ENCODE results near the gene SMIM22. TPM values are rescaled to one million over a fixed set of nuclear protein-coding genes. Genes with fewer than 3 reads are reported as not detected.

Gene SMIM22
- total RNA-seq, 1 donor from 2014 or later: not detected

DNA sequence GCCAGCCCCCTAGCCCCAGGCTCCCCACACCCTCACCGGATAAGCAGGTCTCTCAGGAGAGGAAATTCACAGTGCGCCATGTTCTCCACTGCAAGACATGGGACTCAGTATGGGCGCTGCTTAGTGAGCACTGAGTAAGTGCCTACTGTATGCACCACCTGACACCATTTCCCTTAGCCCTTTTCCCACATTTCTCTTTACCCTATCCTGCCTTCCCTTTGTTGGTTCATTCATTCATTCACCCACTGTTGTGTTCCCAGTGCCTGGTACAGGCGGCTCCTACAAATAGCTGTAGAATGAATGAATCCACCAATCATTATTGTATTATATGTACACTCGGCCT, 17.1 kb upstream of the SMIM22 start:
- H4K20me1 ChIP-seq (ENCODE audit: insufficient read depth, low read length): no peaks in the 10 kb centered on the region
- no peak for FAIRE-seq
- no peak overlapping the region for H3K27ac Mint-ChIP-seq (ENCODE audit: unreplicated experiment)
- no peaks in the 10 kb centered on the region for H3K27me3 Mint-ChIP-seq (ENCODE audit: low read depth, unreplicated experiment)
- H3K4me3 Mint-ChIP-seq (ENCODE audit: unreplicated experiment): no peak overlapping the region
- no peak overlapping the region for H2AFZ ChIP-seq (ENCODE audit: low read depth, low read length)
- no peak overlapping the region for H3K4me2 ChIP-seq (ENCODE audit: low read length)
- H3K9ac ChIP-seq (ENCODE audit: low read length): no peak overlapping the region
- peaks cover 3% of the 10 kb centered on the region for H3K36me3 Mint-ChIP-seq (ENCODE audit: low read depth, unreplicated experiment)
- no peaks in the 10 kb centered on the region for H3K27me3 ChIP-seq (ENCODE audit: insufficient read depth, low read length)
- H3K4me1 ChIP-seq (ENCODE audit: insufficient read depth, low read length): no peaks in the 10 kb centered on the region
- no peak overlapping the region for H3K27ac ChIP-seq (ENCODE audit: low read depth, low read length)
- no peaks in the 10 kb centered on the region for H3K36me3 ChIP-seq (ENCODE audit: insufficient read depth, low read length)
- peaks cover 3% of the 10 kb centered on the region for H3K4me1 Mint-ChIP-seq (ENCODE audit: low read depth, unreplicated experiment)
- no peak for DNase-seq (ENCODE audit: low read depth)
- H3K79me2 ChIP-seq (ENCODE audit: insufficient read depth, low read length): no peaks in the 10 kb centered on the region
- TF ChIP-seq EZH2 (IDR thresholded peaks at IDR 0.05; ENCODE audit: insufficient read depth, low read length): no peak
- TF ChIP-seq, protein P1, sequence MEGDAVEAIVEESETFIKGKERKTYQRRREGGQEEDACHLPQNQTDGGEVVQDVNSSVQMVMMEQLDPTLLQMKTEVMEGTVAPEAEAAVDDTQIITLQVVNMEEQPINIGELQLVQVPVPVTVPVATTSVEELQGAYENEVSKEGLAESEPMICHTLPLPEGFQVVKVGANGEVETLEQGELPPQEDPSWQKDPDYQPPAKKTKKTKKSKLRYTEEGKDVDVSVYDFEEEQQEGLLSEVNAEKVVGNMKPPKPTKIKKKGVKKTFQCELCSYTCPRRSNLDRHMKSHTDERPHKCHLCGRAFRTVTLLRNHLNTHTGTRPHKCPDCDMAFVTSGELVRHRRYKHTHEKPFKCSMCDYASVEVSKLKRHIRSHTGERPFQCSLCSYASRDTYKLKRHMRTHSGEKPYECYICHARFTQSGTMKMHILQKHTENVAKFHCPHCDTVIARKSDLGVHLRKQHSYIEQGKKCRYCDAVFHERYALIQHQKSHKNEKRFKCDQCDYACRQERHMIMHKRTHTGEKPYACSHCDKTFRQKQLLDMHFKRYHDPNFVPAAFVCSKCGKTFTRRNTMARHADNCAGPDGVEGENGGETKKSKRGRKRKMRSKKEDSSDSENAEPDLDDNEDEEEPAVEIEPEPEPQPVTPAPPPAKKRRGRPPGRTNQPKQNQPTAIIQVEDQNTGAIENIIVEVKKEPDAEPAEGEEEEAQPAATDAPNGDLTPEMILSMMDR (IDR thresholded peaks at IDR 0.05; ENCODE audit: insufficient read depth, low read depth, low read length): no peak
- H3K9me3 ChIP-seq (ENCODE audit: insufficient read depth, low read depth, low read length): no peaks in the 10 kb centered on the region
- no peak overlapping the region for H3K4me3 ChIP-seq (ENCODE audit: insufficient read depth, low read depth, low read length)
- peaks cover 3% of the 10 kb centered on the region for H3K9me3 Mint-ChIP-seq (ENCODE audit: unreplicated experiment)

DNA sequence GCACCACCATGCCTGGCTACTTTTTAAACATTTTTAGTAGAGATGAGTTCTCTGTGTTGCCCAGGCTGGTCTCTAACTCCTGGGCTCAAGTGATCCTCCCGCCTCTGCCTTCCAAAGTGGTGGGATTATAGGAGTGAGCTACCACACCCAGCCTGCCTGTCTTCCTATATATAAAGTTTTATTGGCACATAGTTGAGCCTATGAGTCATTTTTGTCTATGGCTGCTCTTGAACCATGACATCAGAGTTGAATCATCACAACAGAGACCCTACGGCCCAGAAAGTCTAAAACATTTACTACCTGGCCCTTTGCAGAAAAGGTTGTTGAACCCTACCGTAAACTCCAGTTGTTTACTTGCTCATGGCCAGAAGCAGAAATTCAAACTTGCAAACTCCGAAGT, 14.9 kb upstream of the SMIM22 start:
- Mint-ChIP-seq H3K27me3 (ENCODE audit: low read depth, unreplicated experiment) (peaks cover 4% of the 10 kb centered on the region), H3K36me3 (ENCODE audit: low read depth, unreplicated experiment) (peaks cover 8% of the 10 kb centered on the region), H3K4me3 (ENCODE audit: unreplicated experiment) (no peak overlapping the region), H3K4me1 (ENCODE audit: low read depth, unreplicated experiment) (peaks cover 3% of the 10 kb centered on the region), H3K9me3 (ENCODE audit: unreplicated experiment) (peaks cover 3% of the 10 kb centered on the region), H3K27ac (ENCODE audit: unreplicated experiment) (no peak overlapping the region)
- FAIRE-seq: no peak
- no peaks in the 10 kb centered on the region for H3K27me3 ChIP-seq (ENCODE audit: insufficient read depth, low read length)
- H3K36me3 ChIP-seq (ENCODE audit: insufficient read depth, low read length): no peaks in the 10 kb centered on the region
- no peaks in the 10 kb centered on the region for H3K79me2 ChIP-seq (ENCODE audit: insufficient read depth, low read length)
- no peak overlapping the region for H2AFZ ChIP-seq (ENCODE audit: low read depth, low read length)
- H3K4me3 ChIP-seq (ENCODE audit: insufficient read depth, low read depth, low read length): no peak overlapping the region
- H3K4me2 ChIP-seq (ENCODE audit: low read length): no peak overlapping the region
- no peak for DNase-seq (ENCODE audit: low read depth)
- no peaks in the 10 kb centered on the region for H3K4me1 ChIP-seq (ENCODE audit: insufficient read depth, low read length)
- TF ChIP-seq EZH2 (IDR thresholded peaks at IDR 0.05; ENCODE audit: insufficient read depth, low read length): no peak
- H3K27ac ChIP-seq (ENCODE audit: low read depth, low read length): no peak overlapping the region
- no peaks in the 10 kb centered on the region for H3K9me3 ChIP-seq (ENCODE audit: insufficient read depth, low read depth, low read length)
- no peak overlapping the region for H3K9ac ChIP-seq (ENCODE audit: low read length)
- H4K20me1 ChIP-seq (ENCODE audit: insufficient read depth, low read length): no peaks in the 10 kb centered on the region

DNA sequence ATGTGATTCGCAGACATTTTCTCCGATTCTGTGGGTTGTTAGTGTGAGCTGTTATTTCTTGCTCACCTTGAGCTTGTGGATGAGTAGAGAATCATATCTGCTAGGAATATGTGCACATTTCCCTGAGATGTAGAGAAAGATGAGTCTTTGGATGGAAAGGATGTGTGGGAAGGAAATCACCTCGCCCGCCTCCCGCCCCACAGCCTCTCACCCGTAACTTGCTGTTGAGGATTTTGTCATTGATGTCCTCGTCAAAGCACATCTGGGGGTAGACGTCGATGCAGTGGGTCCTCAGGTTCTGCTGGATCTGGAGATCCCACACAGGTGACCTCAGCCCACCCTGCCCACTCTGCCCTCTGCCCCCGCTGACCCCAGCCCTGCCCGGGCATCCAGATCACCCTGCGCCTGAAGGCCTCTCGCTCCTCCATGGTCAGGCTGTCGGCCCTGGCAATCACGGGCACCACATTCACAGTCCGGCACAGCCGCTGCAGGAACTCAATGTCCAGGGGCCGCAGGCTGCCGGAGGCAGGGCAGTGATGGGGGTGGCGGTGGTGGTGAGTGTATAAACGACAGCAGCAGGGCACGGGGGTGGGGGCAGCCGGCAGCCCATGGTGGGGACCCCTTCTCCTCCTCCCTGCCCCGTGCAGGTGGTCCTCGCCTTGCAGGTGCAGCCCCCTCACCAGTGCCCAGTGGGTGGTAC, 11.8 kb upstream of the SMIM22 start:
- FAIRE-seq: no peak

More for the DNA sequence above, 11.8 kb upstream of the SMIM22 start:
- Mint-ChIP-seq H3K36me3 (ENCODE audit: low read depth, unreplicated experiment) (peaks cover 11% of the 10 kb centered on the region), H3K4me3 (ENCODE audit: unreplicated experiment) (no peak overlapping the region), H3K9me3 (ENCODE audit: unreplicated experiment) (peaks cover 3% of the 10 kb centered on the region), H3K4me1 (ENCODE audit: low read depth, unreplicated experiment) (peaks cover 3% of the 10 kb centered on the region), H3K27ac (ENCODE audit: unreplicated experiment) (no peak overlapping the region), H3K27me3 (ENCODE audit: low read depth, unreplicated experiment) (peaks cover 9% of the 10 kb centered on the region)
- no peak overlapping the region for H3K4me3 ChIP-seq (ENCODE audit: insufficient read depth, low read depth, low read length)
- no peaks in the 10 kb centered on the region for H3K79me2 ChIP-seq (ENCODE audit: insufficient read depth, low read length)
- H3K4me1 ChIP-seq (ENCODE audit: insufficient read depth, low read length): no peaks in the 10 kb centered on the region
- TF ChIP-seq, protein P1 (IDR thresholded peaks at IDR 0.05; ENCODE audit: insufficient read depth, low read depth, low read length): no peak
- no peak for TF ChIP-seq EZH2 (IDR thresholded peaks at IDR 0.05; ENCODE audit: insufficient read depth, low read length)
- DNase-seq (ENCODE audit: low read depth): no peak
- H3K27ac ChIP-seq (ENCODE audit: low read depth, low read length): no peak overlapping the region
- H3K9ac ChIP-seq (ENCODE audit: low read length): no peak overlapping the region
- H3K9me3 ChIP-seq (ENCODE audit: insufficient read depth, low read depth, low read length): no peaks in the 10 kb centered on the region
- H2AFZ ChIP-seq (ENCODE audit: low read depth, low read length): no peak overlapping the region
- no peaks in the 10 kb centered on the region for H4K20me1 ChIP-seq (ENCODE audit: insufficient read depth, low read length)
- H3K36me3 ChIP-seq (ENCODE audit: insufficient read depth, low read length): no peaks in the 10 kb centered on the region
- H3K4me2 ChIP-seq (ENCODE audit: low read length): no peak overlapping the region
- no peaks in the 10 kb centered on the region for H3K27me3 ChIP-seq (ENCODE audit: insufficient read depth, low read length)
